ENCODE results near the gene SPDEF.

Gene SPDEF

GRCh38 chr6:34571388-34571787, 15.3 kb upstream of the SPDEF start:
- H3K4me3 ChIP-seq (ENCODE audit: low read depth, low read length), result no peak overlapping the region
- DNase-seq (ENCODE audit: low read depth), result no peak
- TF ChIP-seq CTCF (conservative IDR thresholded peaks at IDR 0.05; ENCODE audit: low read depth, low read length), result no peak

GRCh38 chr6:34570066-34570833, 14.1 kb upstream of the SPDEF start:
- TF ChIP-seq CTCF (conservative IDR thresholded peaks at IDR 0.05; ENCODE audit: low read depth, low read length), result no peak
- DNase-seq (ENCODE audit: low read depth), result no peak

GRCh38 chr6:34569361-34569973, 13.3 kb upstream of the SPDEF start:
- DNase-seq (ENCODE audit: low read depth), result no peak
- TF ChIP-seq CTCF (conservative IDR thresholded peaks at IDR 0.05; ENCODE audit: low read depth, low read length), result no peak
- no peak overlapping the region for H3K4me3 ChIP-seq (ENCODE audit: low read depth, low read length)

More at GRCh38 chr6:34570066-34570833, 14.1 kb upstream of the SPDEF start:
- H3K4me3 ChIP-seq (ENCODE audit: low read depth, low read length), result no peak overlapping the region

- H3K4me3 ChIP-seq (ENCODE audit: low read depth, low read length), result no peak overlapping the region
- TF ChIP-seq CTCF (conservative IDR thresholded peaks at IDR 0.05; ENCODE audit: low read depth, low read length), result no peak
- DNase-seq (ENCODE audit: low read depth), result no peak
Observed at GRCh38 chr6:34568341-34569201, 12.4 kb upstream of the SPDEF start.

GRCh38 chr6:34566830-34567546, 10.9 kb upstream of the SPDEF start:
- no peak overlapping the region for H3K4me3 ChIP-seq (ENCODE audit: low read depth, low read length)
- no peak for DNase-seq (ENCODE audit: low read depth)
- no peak for TF ChIP-seq CTCF (conservative IDR thresholded peaks at IDR 0.05; ENCODE audit: low read depth, low read length)

- no peak for DNase-seq (ENCODE audit: low read depth)
- H3K4me3 ChIP-seq (ENCODE audit: low read depth, low read length), result no peak overlapping the region
- no peak for TF ChIP-seq CTCF (conservative IDR thresholded peaks at IDR 0.05; ENCODE audit: low read depth, low read length)
Observed at GRCh38 chr6:34565722-34566137, 9.6 kb upstream of the SPDEF start.

Measured in choroid plexus epithelial cell (primary cell).